Progenitor cell of endocrine pancreas (in vitro differentiated cells): ENCODE results near the gene PLEKHH3. TPM values are rescaled to one million over a fixed set of nuclear protein-coding genes. Genes with fewer than 3 reads are reported as not detected.
A peak's percentile ranks its signal among the peaks of the same experiment; 100 is the strongest.

Experiments
- DNase-seq: peaks from one replicate; pipeline ENCODE4 v3.0.0; 2021; ENCODE audit warnings: low spot score; ENCODE audit not compliant: unreplicated experiment
- H3K27ac Mint-ChIP-seq: 2 replicates; pipeline ENCODE4 v1.8.0; 2021; ENCODE audit warnings: mild to moderate bottlenecking, moderate library complexity, mixed read lengths
- H3K27me3 Mint-ChIP-seq: 2 replicates; pipeline ENCODE4 v1.8.0; 2021; ENCODE audit warnings: mixed read lengths
- H3K36me3 Mint-ChIP-seq: 2 replicates; pipeline ENCODE4 v1.8.0; 2022; ENCODE audit warnings: mixed read lengths; ENCODE audit not compliant: insufficient read depth
- H3K4me1 Mint-ChIP-seq: 2 replicates; pipeline ENCODE4 v1.8.0; 2021; ENCODE audit warnings: low read depth, mixed read lengths
- H3K4me3 Mint-ChIP-seq: 2 replicates; pipeline ENCODE4 v1.8.0; 2021; ENCODE audit warnings: low read depth, mild to moderate bottlenecking, moderate library complexity, mixed read lengths
- H3K9me3 Mint-ChIP-seq: 2 replicates; pipeline ENCODE4 v1.8.0; 2021; ENCODE audit warnings: low read depth, mixed read lengths
- CTCF ChIP-seq: fragments of 200-600 bp; sonication (generic); IDR thresholded peaks from one replicate; pipeline ENCODE4 v1.5.0; 2021; ENCODE audit warnings: antibody characterized with exemption, mild to moderate bottlenecking; ENCODE audit not compliant: unreplicated experiment
- total RNA-seq: library from RNA; stranded (reverse); gene quantifications from 2 replicates; pipeline ENCODE4 v1.2.1, GENCODE V29; 2021

Gene PLEKHH3
- total RNA-seq, 1 donor from 2014 or later = 14.1 TPM

GRCh38 chr17:42700586-42701289 lies 23.9 kb upstream of the PLEKHH3 start:
- no peak for DNase-seq
- no peak overlapping the region for H3K4me3 Mint-ChIP-seq
- H3K4me1 Mint-ChIP-seq = no peaks in the 10 kb centered on the region
- no peak for TF ChIP-seq CTCF
- H3K36me3 Mint-ChIP-seq = peaks cover 13% of the 10 kb centered on the region
- no peaks in the 10 kb centered on the region for H3K9me3 Mint-ChIP-seq
- H3K27me3 Mint-ChIP-seq = no peaks in the 10 kb centered on the region
- no peak overlapping the region for H3K27ac Mint-ChIP-seq

GRCh38 chr17:42699415-42699740 lies 22.6 kb upstream of the PLEKHH3 start:
- Mint-ChIP-seq H3K4me3 (no peak overlapping the region), H3K4me1 (no peaks in the 10 kb centered on the region), H3K36me3 (peaks cover 7% of the 10 kb centered on the region), H3K9me3 (no peaks in the 10 kb centered on the region), H3K27ac (no peak overlapping the region), H3K27me3 (no peaks in the 10 kb centered on the region)
- DNase-seq = no peak
- no peak for TF ChIP-seq CTCF

GRCh38 chr17:42698736-42699414 lies 22.1 kb upstream of the PLEKHH3 start:
- no peaks in the 10 kb centered on the region for H3K9me3 Mint-ChIP-seq

GRCh38 chr17:42697108-42697811 lies 20.5 kb upstream of the PLEKHH3 start:
- H3K27ac Mint-ChIP-seq = no peak overlapping the region
- H3K36me3 Mint-ChIP-seq = peaks cover 5% of the 10 kb centered on the region
- DNase-seq = no peak
- no peaks in the 10 kb centered on the region for H3K9me3 Mint-ChIP-seq
- H3K27me3 Mint-ChIP-seq = no peaks in the 10 kb centered on the region
- H3K4me1 Mint-ChIP-seq = no peaks in the 10 kb centered on the region
- no peak overlapping the region for H3K4me3 Mint-ChIP-seq
- no peak for TF ChIP-seq CTCF

More at GRCh38 chr17:42698736-42699414, 22.1 kb upstream of the PLEKHH3 start:
- peaks cover 5% of the 10 kb centered on the region for H3K36me3 Mint-ChIP-seq
- no peaks in the 10 kb centered on the region for H3K4me1 Mint-ChIP-seq
- no peak for TF ChIP-seq CTCF
- H3K4me3 Mint-ChIP-seq = no peak overlapping the region
- DNase-seq = no peak
- H3K27ac Mint-ChIP-seq = peak overlapping the region; percentile 38
- H3K27me3 Mint-ChIP-seq = no peaks in the 10 kb centered on the region

GRCh38 chr17:42695500-42695899 lies 18.7 kb upstream of the PLEKHH3 start:
- H3K9me3 Mint-ChIP-seq = no peaks in the 10 kb centered on the region
- H3K27me3 Mint-ChIP-seq = no peaks in the 10 kb centered on the region
- no peak overlapping the region for H3K27ac Mint-ChIP-seq
- H3K36me3 Mint-ChIP-seq = peaks cover 3% of the 10 kb centered on the region
- TF ChIP-seq CTCF = no peak
- H3K4me3 Mint-ChIP-seq = no peak overlapping the region
- DNase-seq = no peak
- H3K4me1 Mint-ChIP-seq = no peaks in the 10 kb centered on the region
